Ishikawa (cell line): Measurements from ENCODE around the gene PDE7B.

Experiments
- EP300 ChIP-seq: IDR thresholded peaks from 2 replicates; pipeline ENCODE4 v1.6.1; 2012; ENCODE audit warnings: borderline replicate concordance
- NFIC ChIP-seq: IDR thresholded peaks from 2 replicates; pipeline ENCODE4 v1.6.1; 2012
- TCF12 ChIP-seq: IDR thresholded peaks from 2 replicates; pipeline ENCODE4 v1.6.1; 2012; ENCODE audit warnings: low read depth
- TEAD4 ChIP-seq: IDR thresholded peaks from 2 replicates; pipeline ENCODE4 v1.6.1; 2012
- YY1 ChIP-seq: IDR thresholded peaks from 2 replicates; pipeline ENCODE4 v1.6.1; 2012; ENCODE audit warnings: low read depth
- TF ChIP-seq, protein P1 (sequence below): IDR thresholded peaks from 2 replicates; pipeline ENCODE4 v1.6.1; 2012; ENCODE audit warnings: low read depth, mild to moderate bottlenecking
- TF ChIP-seq, protein P2 (sequence below): IDR thresholded peaks from 2 replicates; pipeline ENCODE4 v1.6.1; 2012

DNA sequence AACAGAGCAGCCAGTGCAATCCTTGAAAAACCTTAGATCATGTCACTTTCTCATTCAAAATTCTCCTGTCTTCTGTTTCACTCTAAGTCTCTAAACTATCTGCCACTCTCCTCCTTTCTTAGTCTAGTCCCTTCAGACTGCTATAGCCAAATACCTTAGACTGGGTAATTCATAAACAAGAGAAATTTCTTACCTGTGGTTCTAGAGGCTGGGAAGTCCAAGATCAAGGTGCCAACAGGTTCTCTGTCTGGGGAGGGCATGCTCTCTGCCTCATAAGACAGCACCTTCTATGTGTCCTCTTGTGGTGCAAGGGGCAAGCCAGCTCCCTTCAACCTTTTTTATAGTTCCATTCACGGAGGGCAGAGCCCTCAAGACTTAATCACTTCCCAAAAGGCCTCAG, 242.3 kb downstream of the PDE7B start:
- TF ChIP-seq EP300 (no peak), NFIC (no peak), TEAD4 (no peak), TCF12 (no peak), YY1 (no peak)
- TF ChIP-seq, protein P1, sequence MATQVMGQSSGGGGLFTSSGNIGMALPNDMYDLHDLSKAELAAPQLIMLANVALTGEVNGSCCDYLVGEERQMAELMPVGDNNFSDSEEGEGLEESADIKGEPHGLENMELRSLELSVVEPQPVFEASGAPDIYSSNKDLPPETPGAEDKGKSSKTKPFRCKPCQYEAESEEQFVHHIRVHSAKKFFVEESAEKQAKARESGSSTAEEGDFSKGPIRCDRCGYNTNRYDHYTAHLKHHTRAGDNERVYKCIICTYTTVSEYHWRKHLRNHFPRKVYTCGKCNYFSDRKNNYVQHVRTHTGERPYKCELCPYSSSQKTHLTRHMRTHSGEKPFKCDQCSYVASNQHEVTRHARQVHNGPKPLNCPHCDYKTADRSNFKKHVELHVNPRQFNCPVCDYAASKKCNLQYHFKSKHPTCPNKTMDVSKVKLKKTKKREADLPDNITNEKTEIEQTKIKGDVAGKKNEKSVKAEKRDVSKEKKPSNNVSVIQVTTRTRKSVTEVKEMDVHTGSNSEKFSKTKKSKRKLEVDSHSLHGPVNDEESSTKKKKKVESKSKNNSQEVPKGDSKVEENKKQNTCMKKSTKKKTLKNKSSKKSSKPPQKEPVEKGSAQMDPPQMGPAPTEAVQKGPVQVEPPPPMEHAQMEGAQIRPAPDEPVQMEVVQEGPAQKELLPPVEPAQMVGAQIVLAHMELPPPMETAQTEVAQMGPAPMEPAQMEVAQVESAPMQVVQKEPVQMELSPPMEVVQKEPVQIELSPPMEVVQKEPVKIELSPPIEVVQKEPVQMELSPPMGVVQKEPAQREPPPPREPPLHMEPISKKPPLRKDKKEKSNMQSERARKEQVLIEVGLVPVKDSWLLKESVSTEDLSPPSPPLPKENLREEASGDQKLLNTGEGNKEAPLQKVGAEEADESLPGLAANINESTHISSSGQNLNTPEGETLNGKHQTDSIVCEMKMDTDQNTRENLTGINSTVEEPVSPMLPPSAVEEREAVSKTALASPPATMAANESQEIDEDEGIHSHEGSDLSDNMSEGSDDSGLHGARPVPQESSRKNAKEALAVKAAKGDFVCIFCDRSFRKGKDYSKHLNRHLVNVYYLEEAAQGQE, result no peak
- TF ChIP-seq, protein P2, sequence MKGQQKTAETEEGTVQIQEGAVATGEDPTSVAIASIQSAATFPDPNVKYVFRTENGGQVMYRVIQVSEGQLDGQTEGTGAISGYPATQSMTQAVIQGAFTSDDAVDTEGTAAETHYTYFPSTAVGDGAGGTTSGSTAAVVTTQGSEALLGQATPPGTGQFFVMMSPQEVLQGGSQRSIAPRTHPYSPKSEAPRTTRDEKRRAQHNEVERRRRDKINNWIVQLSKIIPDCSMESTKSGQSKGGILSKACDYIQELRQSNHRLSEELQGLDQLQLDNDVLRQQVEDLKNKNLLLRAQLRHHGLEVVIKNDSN, result no peak
